ENCODE data around the gene PPP1R9B. TPM values are rescaled to one million over a fixed set of nuclear protein-coding genes. Genes with fewer than 3 reads are reported as not detected.

Gene PPP1R9B
- polyA plus RNA-seq, 6 donors from 2014 or later: 0.55 to 3.5 (median 2.3) TPM

DNA sequence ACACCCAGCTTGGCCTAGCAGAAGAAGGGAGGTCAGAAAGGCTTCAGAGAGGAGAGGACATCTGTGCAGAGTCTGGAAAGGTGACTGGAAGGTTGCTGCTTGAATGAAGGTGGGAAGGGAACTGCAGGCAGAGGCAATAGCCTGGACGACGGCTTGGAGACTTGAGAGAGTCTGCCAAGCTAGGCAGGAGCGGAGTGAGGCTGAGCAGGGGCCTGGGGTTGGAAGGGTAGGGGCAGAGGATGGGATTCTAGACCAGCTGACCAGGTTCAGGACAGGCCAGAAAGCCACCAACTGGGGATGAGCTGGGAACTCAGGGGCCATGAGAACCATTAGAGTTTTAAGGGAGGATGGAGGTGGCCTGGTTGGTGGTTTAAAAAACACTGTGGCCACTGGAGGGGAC, 15.0 kb upstream of the PPP1R9B start:
- ATAC-seq (ENCODE audit: low read depth in 2 of 2) (no peak), DNase-seq (no peak)
- H3K4me3 Mint-ChIP-seq: peak overlapping the region in 1 of 8 donors; percentile 38
- peaks cover 58 to 62% (median 59%) of the 10 kb centered on the region in 3 donors for H3K4me1 Mint-ChIP-seq
- H3K9me3 Mint-ChIP-seq: no peaks in the 10 kb centered on the region
- peaks cover 0 to 9% (median 0%) of the 10 kb centered on the region in 3 donors for H3K27me3 Mint-ChIP-seq
- H3K27ac Mint-ChIP-seq: peak overlapping the region in 4 of 6 donors; percentile 38 to 90 (median 65)
- H3K36me3 Mint-ChIP-seq: no peaks in the 10 kb centered on the region

GRCh38 chr17:50165066-50165465, 14.6 kb upstream of the PPP1R9B start:
- peak overlapping the region in 1 of 8 donors; percentile 38 for H3K4me3 Mint-ChIP-seq
- H3K36me3 Mint-ChIP-seq: no peaks in the 10 kb centered on the region
- H3K27me3 Mint-ChIP-seq: peaks cover 0 to 9% (median 0%) of the 10 kb centered on the region in 3 donors
- no peak for DNase-seq
- no peaks in the 10 kb centered on the region for H3K9me3 Mint-ChIP-seq
- no peak for ATAC-seq (ENCODE audit: low read depth in 2 of 2)
- peak overlapping the region in 4 of 6 donors; percentile 38 to 90 (median 65) for H3K27ac Mint-ChIP-seq
- H3K4me1 Mint-ChIP-seq: peaks cover 58 to 62% (median 59%) of the 10 kb centered on the region in 3 donors

DNA sequence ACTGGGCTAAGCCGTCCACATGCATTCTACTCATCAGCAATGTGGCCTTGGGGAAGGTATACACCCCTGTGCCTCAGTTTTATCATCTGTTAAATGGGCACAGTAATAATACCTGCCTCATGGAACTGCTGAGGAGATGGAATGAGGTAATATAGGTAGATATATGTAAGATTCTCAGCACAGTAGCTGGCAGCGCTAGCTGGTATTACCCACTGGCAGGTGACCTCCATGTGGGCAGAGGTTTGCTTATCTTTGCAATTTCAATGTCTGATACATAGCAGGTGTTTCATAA, 14.2 kb upstream of the PPP1R9B start:
- Mint-ChIP-seq H3K4me1 (peaks cover 58 to 62% (median 59%) of the 10 kb centered on the region in 3 donors), H3K9me3 (no peaks in the 10 kb centered on the region), H3K27ac (peak overlapping the region in 1 of 6 donors; percentile 26), H3K36me3 (no peaks in the 10 kb centered on the region), H3K27me3 (peaks cover 0 to 9% (median 0%) of the 10 kb centered on the region in 3 donors), H3K4me3 (no peak overlapping the region)
- DNase-seq (no peak), ATAC-seq (ENCODE audit: low read depth in 2 of 2) (no peak)

DNA sequence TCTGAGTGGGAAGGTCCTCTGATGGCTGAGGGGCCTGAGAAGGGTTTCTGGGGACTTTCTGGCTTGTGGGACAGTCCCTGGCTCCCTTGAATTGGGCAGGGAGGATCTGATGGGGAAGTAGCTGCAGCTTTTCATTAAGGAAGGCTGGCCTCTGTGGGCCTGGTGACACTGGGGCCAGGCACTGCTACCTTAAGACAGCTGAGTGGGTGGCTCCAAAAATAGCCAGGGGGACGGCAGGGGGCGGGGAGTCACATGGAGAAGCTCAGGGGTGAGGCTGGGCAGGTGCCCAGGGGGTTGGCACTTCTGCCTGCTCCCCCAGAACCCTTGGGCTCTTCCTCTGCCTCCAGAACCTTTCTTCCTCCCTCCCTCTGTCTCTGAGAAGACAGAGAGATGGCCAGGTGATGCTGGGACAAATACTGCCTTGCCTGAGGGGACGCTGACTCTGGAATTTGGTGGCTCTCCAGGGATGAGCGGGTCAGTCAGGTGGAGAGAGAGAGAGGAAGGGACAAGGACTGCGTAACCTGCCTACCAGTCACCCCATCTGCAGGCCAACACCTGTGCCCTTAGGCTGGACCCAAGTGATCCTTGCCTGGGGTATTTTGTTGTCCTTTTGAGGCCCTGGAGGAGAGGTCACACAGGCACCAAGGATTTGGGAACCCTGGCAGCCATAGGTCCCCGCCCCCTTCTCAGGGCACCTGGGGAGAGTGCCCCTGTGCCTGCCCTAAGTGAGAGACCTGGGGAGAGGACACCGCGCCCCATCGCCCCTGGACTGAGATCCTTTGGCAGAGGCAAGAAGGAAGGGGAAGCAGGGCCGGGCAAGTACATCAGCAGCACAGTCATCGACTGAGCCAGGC, 13.6 kb upstream of the PPP1R9B start:
- DNase-seq: peak; percentile 70
- Mint-ChIP-seq H3K36me3 (no peaks in the 10 kb centered on the region), H3K4me1 (peaks cover 53 to 56% (median 55%) of the 10 kb centered on the region in 3 donors), H3K27ac (peak overlapping the region; percentile 70 to 92 (median 78)), H3K9me3 (no peaks in the 10 kb centered on the region), H3K27me3 (peaks cover 0 to 4% (median 0%) of the 10 kb centered on the region in 3 donors), H3K4me3 (peak overlapping the region; percentile 14 to 88 (median 66))
- ATAC-seq (ENCODE audit: low read depth in 2 of 2): peak; percentile 48 to 53

- Mint-ChIP-seq H3K9me3 (no peaks in the 10 kb centered on the region), H3K27ac (peak overlapping the region in 2 of 6 donors; percentile 49 to 90), H3K36me3 (no peaks in the 10 kb centered on the region), H3K27me3 (no peaks in the 10 kb centered on the region), H3K4me1 (peaks cover 45 to 50% (median 49%) of the 10 kb centered on the region in 3 donors), H3K4me3 (peak overlapping the region in 7 of 8 donors; percentile 9 to 80 (median 63))
- no peak for ATAC-seq (ENCODE audit: low read depth in 2 of 2)
- DNase-seq: no peak
Measured at GRCh38 chr17:50162466-50163254, 12.2 kb upstream of the PPP1R9B start.

- Mint-ChIP-seq H3K4me1 (peaks cover 43 to 50% (median 48%) of the 10 kb centered on the region in 3 donors), H3K36me3 (no peaks in the 10 kb centered on the region), H3K4me3 (peak overlapping the region; percentile 73 to 92 (median 84)), H3K9me3 (no peaks in the 10 kb centered on the region), H3K27me3 (no peaks in the 10 kb centered on the region), H3K27ac (peak overlapping the region; percentile 49 to 95 (median 88))
- DNase-seq: no peak
- no peak for ATAC-seq (ENCODE audit: low read depth in 2 of 2)
Measured at GRCh38 chr17:50161911-50162288, 11.4 kb upstream of the PPP1R9B start.

- peak overlapping the region; percentile 73 to 92 (median 84) for H3K4me3 Mint-ChIP-seq
- H3K9me3 Mint-ChIP-seq: no peaks in the 10 kb centered on the region
- peak overlapping the region; percentile 40 to 95 (median 88) for H3K27ac Mint-ChIP-seq
- no peaks in the 10 kb centered on the region for H3K27me3 Mint-ChIP-seq
- peaks cover 40 to 50% (median 47%) of the 10 kb centered on the region in 3 donors for H3K4me1 Mint-ChIP-seq
- DNase-seq (peak; percentile 90), ATAC-seq (ENCODE audit: low read depth in 2 of 2) (peak; percentile 89 to 91)
- H3K36me3 Mint-ChIP-seq: no peaks in the 10 kb centered on the region
Measured at GRCh38 chr17:50161023-50161910, 10.8 kb upstream of the PPP1R9B start.

GRCh38 chr17:50157891-50158290, 7.4 kb upstream of the PPP1R9B start:
- H3K27ac Mint-ChIP-seq: no peak overlapping the region
- no peak for DNase-seq
- peaks cover 23 to 31% (median 23%) of the 10 kb centered on the region in 3 donors for H3K4me1 Mint-ChIP-seq
- no peak for ATAC-seq (ENCODE audit: low read depth in 2 of 2)
- peak overlapping the region in 1 of 8 donors; percentile 8 for H3K4me3 Mint-ChIP-seq
- no peaks in the 10 kb centered on the region for H3K27me3 Mint-ChIP-seq
- H3K36me3 Mint-ChIP-seq: no peaks in the 10 kb centered on the region
- H3K9me3 Mint-ChIP-seq: no peaks in the 10 kb centered on the region

- Mint-ChIP-seq H3K36me3 (no peaks in the 10 kb centered on the region), H3K9me3 (peaks cover 0 to 2% (median 0%) of the 10 kb centered on the region in 7 donors), H3K27me3 (no peaks in the 10 kb centered on the region), H3K27ac (peak overlapping the region in 1 of 6 donors; percentile 25), H3K4me3 (peak overlapping the region in 1 of 8 donors; percentile 91), H3K4me1 (peaks cover 8 to 22% (median 14%) of the 10 kb centered on the region in 3 donors)
- DNase-seq: no peak
- no peak for ATAC-seq (ENCODE audit: low read depth in 2 of 2)
Measured at GRCh38 chr17:50155115-50155819, 4.8 kb upstream of the PPP1R9B start.

DNA sequence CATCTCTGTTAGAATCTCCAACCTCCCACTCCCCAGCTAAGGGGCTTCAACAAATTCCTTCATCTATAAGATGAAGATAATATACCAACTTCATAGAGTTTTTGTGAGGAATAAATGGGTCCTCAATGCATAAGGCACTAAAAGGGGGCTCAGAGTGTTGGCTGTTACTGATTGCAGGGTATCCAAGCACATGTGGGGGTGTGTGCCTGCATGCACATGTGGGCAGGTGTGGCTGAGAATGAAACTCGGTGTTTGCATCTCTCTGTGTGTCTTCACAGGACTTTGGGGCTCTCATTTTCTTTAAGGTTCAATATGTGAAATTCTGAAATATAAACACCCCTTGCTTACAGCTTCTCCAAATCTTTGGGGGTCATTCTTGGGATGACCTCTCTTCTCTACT, 4.1 kb upstream of the PPP1R9B start:
- ATAC-seq (ENCODE audit: low read depth in 2 of 2) (no peak), DNase-seq (no peak)
- peaks cover 8 to 22% (median 14%) of the 10 kb centered on the region in 3 donors for H3K4me1 Mint-ChIP-seq
- H3K27ac Mint-ChIP-seq: peak overlapping the region in 1 of 6 donors; percentile 71
- no peaks in the 10 kb centered on the region for H3K27me3 Mint-ChIP-seq
- peaks cover 0 to 2% (median 0%) of the 10 kb centered on the region in 7 donors for H3K9me3 Mint-ChIP-seq
- H3K36me3 Mint-ChIP-seq: no peaks in the 10 kb centered on the region
- peak overlapping the region in 1 of 8 donors; percentile 91 for H3K4me3 Mint-ChIP-seq

- Mint-ChIP-seq H3K4me3 (peak overlapping the region in 2 of 8 donors; percentile 20 to 91), H3K27ac (peak overlapping the region in 3 of 6 donors; percentile 31 to 76 (median 39)), H3K4me1 (peaks cover 8 to 22% (median 14%) of the 10 kb centered on the region in 3 donors), H3K36me3 (no peaks in the 10 kb centered on the region), H3K27me3 (no peaks in the 10 kb centered on the region), H3K9me3 (peaks cover 0 to 2% (median 0%) of the 10 kb centered on the region in 7 donors)
- no peak for DNase-seq
- no peak for ATAC-seq (ENCODE audit: low read depth in 2 of 2)
Measured at GRCh38 chr17:50153650-50154575, 3.4 kb upstream of the PPP1R9B start.
